HepG2 (cell line): ENCODE data around the gene ANKRD6. TPM values are rescaled to one million over a fixed set of nuclear protein-coding genes. Genes with fewer than 3 reads are reported as not detected.

Source experiments
- ATAC-seq: fragments of 200-7000 bp; cut with Tn5 transposase; 3 replicates; pipeline ENCODE4 v1.9.1; 2020; ENCODE audit warnings: mild to moderate bottlenecking, moderate library complexity
- BruUV-seq: library from RNA; stranded (reverse); fragments of 400-500 nt; replicated peaks from 2 replicates; lab custom pipeline; 2021; lab: Mats Ljungman, UMichigan
- CTCF ChIA-PET: fragments of 300-600 bp; formaldehyde crosslinking; extraction: SDS; loops from one replicate; lab custom pipeline; 2021; ENCODE audit warnings: low total read pairs, inconsistent platforms, low intra/inter-chr PET ratio; lab: Yijun Ruan, JAX
- POLR2A ChIA-PET: fragments of 350-600 bp; sonication (Branson Sonifier 250); formaldehyde crosslinking; loops from one replicate; lab custom pipeline; 2020; ENCODE audit warnings: antibody characterized with exemption, inconsistent platforms; lab: Yijun Ruan, JAX
- DNase-seq: peaks from one replicate; pipeline ENCODE4 v3.0.0-alpha.2; 2015; ENCODE audit warnings: low spot score
- FAIRE-seq: peaks from 3 replicates; lab custom pipeline; 2011; peaks lifted over from hg19 to GRCh38; lab: Jason Lieb, UNC
- H2AFZ ChIP-seq: one replicate; pipeline ENCODE4 v1.6.1; 2011; ENCODE audit warnings: low read length, inconsistent platforms
- H3K27ac ChIP-seq: fragments of 300-600 bp; 3 replicates; pipeline ENCODE4 v1.8.0; 2011; ENCODE audit warnings: mixed run types, mild to moderate bottlenecking, mixed read lengths, low read length, inconsistent platforms; ENCODE audit not compliant: insufficient read depth; ENCODE audit errors: extremely low read length
- H3K27me3 ChIP-seq, 2 experiments: fragments of 200-600 bp in 1 of 2; 2 replicates in 1 of 2; 3 replicates in 1 of 2; pipeline versions ENCODE4 v1.6.0 to v1.8.0; 2011; ENCODE audit warnings: low read length in 2 of 2, mild to moderate bottlenecking in 2 of 2, moderate library complexity in 2 of 2, inconsistent platforms in 1 of 2; ENCODE audit not compliant: insufficient read depth in 2 of 2, control insufficient read depth in 1 of 2
- H3K36me3 ChIP-seq, 2 experiments: fragments of 200-600 bp in 1 of 2; replicated peaks in 1 of 2; 2 replicates in 1 of 2; 3 replicates in 1 of 2; pipeline versions ENCODE4 v1.5.1 to v1.8.0; 2011; ENCODE audit warnings: low read length in 2 of 2, inconsistent platforms in 1 of 2; ENCODE audit not compliant: insufficient read depth in 2 of 2, control insufficient read depth in 1 of 2
- H3K4me1 ChIP-seq: 2 replicates; pipeline ENCODE4 v1.5.1; 2012; ENCODE audit warnings: low read length, inconsistent platforms; ENCODE audit not compliant: insufficient read depth
- H3K4me2 ChIP-seq: 2 replicates; pipeline ENCODE4 v1.6.0; 2011; ENCODE audit warnings: low read depth, low read length, inconsistent platforms
- H3K4me3 ChIP-seq, 3 experiments: fragments of 200-600 bp in 1 of 3; sonication (generic), shearing (Covaris generic) in 1 of 3; replicated peaks in 1 of 3; 2 replicates each; pipeline ENCODE4 v1.5.1; 2011 to 2016; ENCODE audit warnings: low read length in 3 of 3, inconsistent platforms in 2 of 3, low read depth in 2 of 3, mild to moderate bottlenecking in 2 of 3, control low read depth in 1 of 3, mixed read lengths in 1 of 3; ENCODE audit not compliant: insufficient read depth in 1 of 3
- H3K79me2 ChIP-seq: one replicate; pipeline ENCODE4 v1.6.1; 2011; ENCODE audit warnings: low read length, inconsistent platforms; ENCODE audit not compliant: insufficient read depth
- H3K9ac ChIP-seq: 2 replicates; pipeline ENCODE4 v1.6.0; 2011; ENCODE audit warnings: mild to moderate bottlenecking, low read depth, low read length, inconsistent platforms; ENCODE audit not compliant: insufficient read depth
- H3K9me3 ChIP-seq: 2 replicates; pipeline ENCODE4 v1.5.1; 2012; ENCODE audit warnings: mild to moderate bottlenecking, low read length
- H4K20me1 ChIP-seq: 2 replicates; pipeline ENCODE4 v1.6.0; 2011; ENCODE audit warnings: inconsistent platforms, mild to moderate bottlenecking, low read length, moderate library complexity; ENCODE audit not compliant: insufficient read depth
- CSRNP2 ChIP-seq: sonication (generic); formaldehyde crosslinking; conservative IDR thresholded peaks from 2 replicates; pipeline ENCODE4 v1.8.0; 2022; ENCODE audit warnings: low read depth, missing genetic modification reagents
- ESRRA ChIP-seq: sonication (generic); formaldehyde crosslinking; IDR thresholded peaks from 2 replicates; pipeline ENCODE4 v1.5.1; 2020; ENCODE audit warnings: mild to moderate bottlenecking, low read depth, missing genetic modification reagents
- GMEB2 ChIP-seq: IDR thresholded peaks from 2 replicates; pipeline ENCODE4 v1.6.1; 2016; ENCODE audit warnings: missing biosample characterization, missing genetic modification reagents, low read depth
- MAFG ChIP-seq: sonication (generic); formaldehyde crosslinking; IDR thresholded peaks from 2 replicates; pipeline ENCODE4 v1.5.1; 2020; ENCODE audit warnings: mild to moderate bottlenecking, missing genetic modification reagents
- MTERF4 ChIP-seq: sonication (generic); formaldehyde crosslinking; IDR thresholded peaks from 2 replicates; pipeline ENCODE4 v1.8.0; 2023; ENCODE audit warnings: mild to moderate bottlenecking, missing genetic modification reagents
- POLR2A ChIP-seq, 2 experiments: IDR thresholded peaks; 2 replicates each; pipeline ENCODE4 v1.6.1; 2011; ENCODE audit warnings: low read depth in 2 of 2, low read length in 2 of 2, mild to moderate bottlenecking in 1 of 2, moderate library complexity in 1 of 2; ENCODE audit not compliant: insufficient read depth in 1 of 2
- PRDM4 ChIP-seq: sonication (generic); formaldehyde crosslinking; IDR thresholded peaks from 2 replicates; pipeline ENCODE4 v1.9.0; 2021; ENCODE audit warnings: missing genetic modification reagents, borderline replicate concordance
- SATB2 ChIP-seq: sonication (generic); formaldehyde crosslinking; IDR thresholded peaks from 2 replicates; pipeline ENCODE4 v1.5.0; 2020; ENCODE audit warnings: missing genetic modification reagents
- SNAI1 ChIP-seq: sonication (generic); formaldehyde crosslinking; IDR thresholded peaks from 2 replicates; pipeline ENCODE4 v1.5.0; 2020; ENCODE audit warnings: mild to moderate bottlenecking, missing genetic modification reagents, borderline replicate concordance
- ZBTB42 ChIP-seq: sonication (generic); formaldehyde crosslinking; IDR thresholded peaks from 2 replicates; pipeline ENCODE4 v1.5.0; 2020; ENCODE audit warnings: mild to moderate bottlenecking, missing genetic modification reagents
- ZNF577 ChIP-seq: sonication (generic); formaldehyde crosslinking; IDR thresholded peaks from 2 replicates; pipeline ENCODE4 v1.4.0; 2020; ENCODE audit warnings: mild to moderate bottlenecking, low read depth, missing genetic modification reagents, borderline replicate concordance
- ZNF724P ChIP-seq: sonication (generic); formaldehyde crosslinking; IDR thresholded peaks from 2 replicates; pipeline ENCODE4 v1.8.0; 2022; ENCODE audit warnings: missing genetic modification reagents, borderline replicate concordance
- WGBS: methylation state at CpG from one replicate; pipeline ENCODE4 v1.1.6; 2017; ENCODE audit warnings: low lambda C conversion rate; 5-methylcytosine and 5-hydroxymethylcytosine counted together
- in situ Hi-C: cut with HindIII; loops from 2 replicates; pipeline ENCODE4 v1.10.0; 2017; ENCODE audit warnings: low pct_unique_long_range_greater_than_20kb; ENCODE audit not compliant: extremely low pct_ligation_motif_present
- intact Hi-C: fragments of 100-400 bp; cut with micrococcal nuclease; formaldehyde crosslinking; loops from one replicate; pipeline ENCODE4 v1.10.0; 2022; ENCODE audit not compliant: unreplicated experiment
- polyA plus RNA-seq, 8 experiments: library from polyadenylated mRNA; depleted of rRNA in 3 of 8; stranded (reverse) in 7 of 8; unstranded in 1 of 8; fragments of >200 nt; fragmentation: Illumina TruSeq in 4 of 8; extraction: Trizol in 4 of 8; gene quantifications; 2 replicates each; pipeline versions ENCODE4 v1.2.1 to v1.2.3, GENCODE V29; 2011 to 2016; ENCODE audit warnings: low read depth in 4 of 8, missing spikeins in 1 of 8, mixed read lengths in 1 of 8; ENCODE audit not compliant: insufficient read depth in 1 of 8
- total RNA-seq, 5 experiments: library from RNA; depleted of rRNA; stranded (reverse); fragments of >200 nt; fragmentation: Illumina TruSeq; extraction: Trizol; gene quantifications; 2 replicates each; pipeline ENCODE4 v1.2.3, GENCODE V29; 2016; ENCODE audit warnings: low read depth in 1 of 5
- TF ChIP-seq, protein P1 (sequence below): sonication (generic); formaldehyde crosslinking; IDR thresholded peaks from 2 replicates; pipeline ENCODE4 v1.5.0; 2020; ENCODE audit warnings: missing genetic modification reagents

The ANKRD6 gene
- total and polyA plus RNA-seq, 2 of the 13 experiments (the other 11 are each of a cell fraction or from before 2014, with no cell fraction given), result 0.18 to 0.36 TPM

DNA sequence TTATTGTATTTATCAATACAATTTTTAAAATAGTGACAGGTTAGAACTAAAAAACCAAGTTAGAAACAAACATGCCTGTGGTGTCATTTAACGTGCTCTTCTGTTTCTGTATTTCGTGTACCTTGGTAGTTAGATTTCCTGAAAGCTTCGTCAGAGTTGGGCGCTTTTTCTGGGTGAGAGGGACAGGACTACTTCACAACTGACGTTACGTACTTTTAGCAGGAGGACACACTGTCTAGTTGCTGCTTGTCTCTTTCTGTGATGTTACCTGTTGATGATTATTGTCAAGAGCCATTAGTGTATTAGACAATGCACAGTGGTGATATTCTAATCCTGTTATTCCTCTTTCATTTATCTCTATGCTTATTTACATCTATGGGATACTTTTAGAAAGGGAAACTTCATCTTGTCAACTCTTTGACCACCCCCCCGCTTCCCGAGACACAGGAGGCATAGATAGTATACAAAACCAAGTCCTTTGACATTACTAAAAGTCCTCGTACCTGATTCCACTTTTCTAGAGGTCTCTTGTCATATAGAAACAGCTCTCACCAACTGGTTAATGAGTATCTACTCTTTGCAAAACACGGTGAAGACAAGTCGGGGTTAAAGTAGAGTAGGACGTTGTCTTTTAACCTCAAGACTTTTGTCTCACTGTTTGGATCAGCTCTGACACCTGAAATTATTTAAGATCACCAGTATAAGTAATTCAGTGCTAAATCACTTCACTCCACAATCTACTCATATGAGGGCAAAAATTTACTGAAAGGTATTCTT, 109.3 kb downstream of the ANKRD6 start:
- no peak overlapping the region for H3K9ac ChIP-seq
- H2AFZ ChIP-seq, result no peak overlapping the region
- in situ Hi-C loops (no loop called here), intact Hi-C loops (no loop called here)
- no peaks in the 10 kb centered on the region for H3K36me3 ChIP-seq
- H3K27ac ChIP-seq, result no peak overlapping the region
- WGBS, result 12% methylated on average over 12 of the region's 12 CpGs
- CTCF ChIA-PET, result no interaction called here
- DNase-seq (no peak), FAIRE-seq (no peak), ATAC-seq (no peak)
- peaks cover 9% of the 10 kb centered on the region for H3K4me1 ChIP-seq
- H3K4me2 ChIP-seq, result no peak overlapping the region
- no TSS peak for BruUV-seq
- peaks cover 0 to 5% of the 10 kb centered on the region in 2 experiments; a peak in 1 of 5 replicates for H3K27me3 ChIP-seq
- POLR2A ChIA-PET, result no interaction called here
- no peaks in the 10 kb centered on the region for H3K79me2 ChIP-seq
- H3K4me3 ChIP-seq, result no peak overlapping the region
- H3K9me3 ChIP-seq, result no peaks in the 10 kb centered on the region
- no peaks in the 10 kb centered on the region for H4K20me1 ChIP-seq
- TF ChIP-seq, protein P1, sequence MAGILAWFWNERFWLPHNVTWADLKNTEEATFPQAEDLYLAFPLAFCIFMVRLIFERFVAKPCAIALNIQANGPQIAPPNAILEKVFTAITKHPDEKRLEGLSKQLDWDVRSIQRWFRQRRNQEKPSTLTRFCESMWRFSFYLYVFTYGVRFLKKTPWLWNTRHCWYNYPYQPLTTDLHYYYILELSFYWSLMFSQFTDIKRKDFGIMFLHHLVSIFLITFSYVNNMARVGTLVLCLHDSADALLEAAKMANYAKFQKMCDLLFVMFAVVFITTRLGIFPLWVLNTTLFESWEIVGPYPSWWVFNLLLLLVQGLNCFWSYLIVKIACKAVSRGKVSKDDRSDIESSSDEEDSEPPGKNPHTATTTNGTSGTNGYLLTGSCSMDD (CRISPR knock-in tag), result no peak
- TF ChIP-seq SATB2 (CRISPR knock-in tag) (no peak), SNAI1 (CRISPR knock-in tag) (no peak), ESRRA (CRISPR knock-in tag) (no peak), PRDM4 (no peak), ZBTB42 (CRISPR knock-in tag) (no peak), POLR2A (IDR thresholded peaks at IDR 0.05; ENCODE audit: insufficient read depth in 1 of 2, low read depth in 2 of 2, low read length in 2 of 2) (no peak), ZNF724P (CRISPR knock-in tag) (no peak), MTERF4 (CRISPR knock-in tag) (no peak), ZNF577 (CRISPR knock-in tag) (no peak), GMEB2 (no peak), MAFG (CRISPR knock-in tag) (no peak), CSRNP2 (CRISPR knock-in tag) (no peak)
